Esophagus muscularis mucosa (tissue), 4 donors: ENCODE results near the gene RXRA. TPM values are rescaled to one million over a fixed set of nuclear protein-coding genes. Genes with fewer than 3 reads are reported as not detected.

Source experiments
- DNase-seq: peaks from one replicate; pipeline ENCODE4 v3.0.0-alpha.2; 2017; ENCODE audit errors: extremely low spot score
- H3K27ac ChIP-seq, 4 donors: fragments of 200-600 bp; sonication (generic); replicated peaks in 1 of 4; 1 replicate in 3 of 4; 2 replicates in 1 of 4; pipeline ENCODE4 v1.5.1; 2016 to 2019; ENCODE audit warnings: mild to moderate bottlenecking in 1 of 4
- H3K27me3 ChIP-seq, 4 donors: fragments of 200-600 bp; sonication (generic); one replicate each; pipeline versions ENCODE4 v1.5.1 to v1.6.0; 2016 to 2019
- H3K36me3 ChIP-seq, 4 donors: fragments of 200-600 bp; sonication (generic); one replicate each; pipeline ENCODE4 v1.5.1; 2016 to 2019
- H3K4me1 ChIP-seq, 4 donors: fragments of 200-600 bp; sonication (generic); one replicate each; pipeline ENCODE4 v1.5.1; 2016 to 2019
- H3K4me3 ChIP-seq, 4 donors: fragments of 200-600 bp; sonication (generic); 1 replicate in 2 of 4; 2 replicates in 2 of 4; pipeline ENCODE4 v1.5.1; 2016 to 2019; ENCODE audit warnings: mild to moderate bottlenecking in 4 of 4, moderate library complexity in 1 of 4
- H3K9me3 ChIP-seq, 4 donors: fragments of 200-600 bp; sonication (generic); 1 replicate in 3 of 4; 2 replicates in 1 of 4; pipeline ENCODE4 v1.5.1; 2016 to 2019
- CTCF ChIP-seq, 3 experiments: fragments of 200-600 bp in 2 of 3; fragments of 450-650 bp in 1 of 3; sonication (generic) in 2 of 3; IDR thresholded peaks; one replicate each; pipeline ENCODE4 v1.5.1; 2017 to 2019; ENCODE audit warnings: antibody characterized with exemption in 3 of 3, mild to moderate bottlenecking in 2 of 3, moderate library complexity in 1 of 3
- EP300 ChIP-seq: sonication (generic); formaldehyde crosslinking; IDR thresholded peaks from one replicate; pipeline ENCODE4 v1.6.1; 2017; ENCODE audit warnings: antibody characterized with exemption
- POLR2A ChIP-seq: fragments of 450-650 bp; IDR thresholded peaks from one replicate; pipeline ENCODE4 v1.6.1; 2017; ENCODE audit warnings: antibody characterized with exemption, moderate library complexity, mild to moderate bottlenecking, low read depth
- POLR2AphosphoS5 ChIP-seq, 2 donors: sonication (generic); formaldehyde crosslinking; IDR thresholded peaks; one replicate each; pipeline ENCODE4 v1.6.1; 2017; ENCODE audit warnings: antibody characterized with exemption in 2 of 2
- WGBS: methylation state at CpG from one replicate; pipeline ENCODE4 v1.1.5; 2018; 5-methylcytosine and 5-hydroxymethylcytosine counted together
- intact Hi-C: fragments of 100-400 bp; cut with DNase I; formaldehyde crosslinking; loops from one replicate; pipeline ENCODE4 v1.15.1; 2023
- total RNA-seq, 4 donors: library from RNA; depleted of rRNA; stranded (reverse); fragments of >200 nt; gene quantifications; one replicate each; pipeline versions ENCODE4 v1.1.0 to v1.2.1, GENCODE V29; 2016

Gene RXRA
- total RNA-seq, 4 donors from 2014 or later: 46.4 to 81.0 (median 63.7) TPM

GRCh38 chr9:134383148-134383547 lies 56.9 kb downstream of the RXRA start:
- no peak for DNase-seq
- intact Hi-C loops: no loop called here
- TF ChIP-seq POLR2AphosphoS5 (IDR thresholded peaks at IDR 0.05) (no peak), CTCF (IDR thresholded peaks at IDR 0.05) (no peak), POLR2A (no peak), EP300 (no peak)
- Histone ChIP-seq H3K4me3 (no peak overlapping the region), H3K4me1 (peaks cover 100% of the 10 kb centered on the region in 4 donors), H3K36me3 (no peaks in the 10 kb centered on the region), H3K9me3 (no peaks in the 10 kb centered on the region), H3K27ac (peak overlapping the region in 2 of 4 donors; percentile 4 to 37), H3K27me3 (peaks cover 0 to 4% (median 0%) of the 10 kb centered on the region in 4 donors)
- 90% methylated on average over 3 of the region's 6 CpGs for WGBS

- WGBS: 68% methylated on average over 5 of the region's 19 CpGs
- Histone ChIP-seq H3K36me3 (no peaks in the 10 kb centered on the region), H3K4me3 (no peak overlapping the region), H3K27ac (peak overlapping the region; percentile 79 to 89 (median 82)), H3K4me1 (peaks cover 100% of the 10 kb centered on the region in 4 donors), H3K27me3 (peaks cover 0 to 4% (median 0%) of the 10 kb centered on the region in 4 donors), H3K9me3 (no peaks in the 10 kb centered on the region)
- peak in 1 of 3 experiments; percentile 3 for TF ChIP-seq CTCF (IDR thresholded peaks at IDR 0.05)
- TF ChIP-seq POLR2A: no peak
- TF ChIP-seq EP300: no peak
- no peak for TF ChIP-seq POLR2AphosphoS5 (IDR thresholded peaks at IDR 0.05)
- intact Hi-C loops: no loop called here
- DNase-seq: no peak
These were observed 58.7 kb downstream of the RXRA start for GRCh38 chr9:134384811-134385479.

GRCh38 chr9:134385915-134386314 lies 59.7 kb downstream of the RXRA start:
- Histone ChIP-seq H3K4me1 (peaks cover 100% of the 10 kb centered on the region in 4 donors), H3K9me3 (no peaks in the 10 kb centered on the region), H3K4me3 (no peak overlapping the region), H3K27ac (peak overlapping the region; percentile 79 to 89 (median 82)), H3K36me3 (no peaks in the 10 kb centered on the region), H3K27me3 (peaks cover 0 to 4% (median 0%) of the 10 kb centered on the region in 4 donors)
- WGBS: 88% methylated on average over 6 of the region's 24 CpGs
- intact Hi-C loops: no loop called here
- DNase-seq: no peak
- no peak for TF ChIP-seq POLR2A
- TF ChIP-seq CTCF (IDR thresholded peaks at IDR 0.05): no peak
- no peak for TF ChIP-seq EP300
- no peak for TF ChIP-seq POLR2AphosphoS5 (IDR thresholded peaks at IDR 0.05)

GRCh38 chr9:134386951-134387831 lies 60.9 kb downstream of the RXRA start:
- intact Hi-C loops: no loop called here
- Histone ChIP-seq H3K27me3 (peaks cover 0 to 4% (median 0%) of the 10 kb centered on the region in 4 donors), H3K9me3 (no peaks in the 10 kb centered on the region), H3K4me1 (peaks cover 100% of the 10 kb centered on the region in 4 donors), H3K27ac (peak overlapping the region; percentile 79 to 89 (median 82)), H3K4me3 (peak overlapping the region in 3 of 4 donors; percentile 2 to 25 (median 2)), H3K36me3 (no peaks in the 10 kb centered on the region)
- WGBS: 43% methylated on average over 10 of the region's 38 CpGs
- DNase-seq: no peak
- TF ChIP-seq EP300 (peak; percentile 43), POLR2AphosphoS5 (IDR thresholded peaks at IDR 0.05) (peak; percentile 70 to 74), CTCF (IDR thresholded peaks at IDR 0.05) (no peak), POLR2A (no peak)
